ENCODE results near the gene ERAP2.

Gene ERAP2

GRCh38 chr5:96863114-96863513 lies 13.2 kb upstream of the ERAP2 start:
- H3K4me3 ChIP-seq (ENCODE audit: extremely low read depth, insufficient read depth, low read length, poor library complexity, severe bottlenecking) = no peak overlapping the region
- H3K36me3 ChIP-seq (ENCODE audit: control insufficient read depth, insufficient read depth, low read length) = no peaks in the 10 kb centered on the region
- 92 to 100% methylated on average over 2 of the region's 2 CpGs for WGBS, 2 experiments (ENCODE audit: insufficient coverage in 2 of 2)
- no peak overlapping the region for H3K27ac ChIP-seq (ENCODE audit: low read depth, low read length, severe bottlenecking)
- no peaks in the 10 kb centered on the region for H3K9me3 ChIP-seq (ENCODE audit: control insufficient read depth, low read length)
- H3K4me1 ChIP-seq (ENCODE audit: control insufficient read depth, insufficient read depth, low read length, poor library complexity, severe bottlenecking) = no peaks in the 10 kb centered on the region

GRCh38 chr5:96863949-96864584 lies 12.2 kb upstream of the ERAP2 start:
- no peak overlapping the region for H3K4me3 ChIP-seq (ENCODE audit: extremely low read depth, insufficient read depth, low read length, poor library complexity, severe bottlenecking)
- 100% methylated on average over 2 of the region's 3 CpGs for WGBS, 2 experiments (ENCODE audit: insufficient coverage in 2 of 2)
- H3K36me3 ChIP-seq (ENCODE audit: control insufficient read depth, insufficient read depth, low read length) = no peaks in the 10 kb centered on the region
- no peaks in the 10 kb centered on the region for H3K4me1 ChIP-seq (ENCODE audit: control insufficient read depth, insufficient read depth, low read length, poor library complexity, severe bottlenecking)
- no peaks in the 10 kb centered on the region for H3K9me3 ChIP-seq (ENCODE audit: control insufficient read depth, low read length)
- H3K27ac ChIP-seq (ENCODE audit: low read depth, low read length, severe bottlenecking) = no peak overlapping the region

- Histone ChIP-seq H3K4me3 (ENCODE audit: extremely low read depth, insufficient read depth, low read length, poor library complexity, severe bottlenecking) (no peak overlapping the region), H3K9me3 (ENCODE audit: control insufficient read depth, low read length) (no peaks in the 10 kb centered on the region), H3K36me3 (ENCODE audit: control insufficient read depth, insufficient read depth, low read length) (no peaks in the 10 kb centered on the region), H3K27ac (ENCODE audit: low read depth, low read length, severe bottlenecking) (no peak overlapping the region), H3K4me1 (ENCODE audit: control insufficient read depth, insufficient read depth, low read length, poor library complexity, severe bottlenecking) (peaks cover 8% of the 10 kb centered on the region)
- WGBS, 2 experiments (ENCODE audit: insufficient coverage in 2 of 2) = no CpG with 5 or more reads among the region's 1 CpG
Measured at GRCh38 chr5:96864922-96865530, 11.3 kb upstream of the ERAP2 start.

GRCh38 chr5:96868603-96869371 lies 7.5 kb upstream of the ERAP2 start:
- peaks cover 15% of the 10 kb centered on the region for H3K4me1 ChIP-seq (ENCODE audit: control insufficient read depth, insufficient read depth, low read length, poor library complexity, severe bottlenecking)
- 71 to 79% methylated on average over 3 to 4 of the region's 6 CpGs for WGBS, 2 experiments (ENCODE audit: insufficient coverage in 2 of 2)
- H3K36me3 ChIP-seq (ENCODE audit: control insufficient read depth, insufficient read depth, low read length) = no peaks in the 10 kb centered on the region
- H3K4me3 ChIP-seq (ENCODE audit: extremely low read depth, insufficient read depth, low read length, poor library complexity, severe bottlenecking) = no peak overlapping the region
- no peaks in the 10 kb centered on the region for H3K9me3 ChIP-seq (ENCODE audit: control insufficient read depth, low read length)
- no peak overlapping the region for H3K27ac ChIP-seq (ENCODE audit: low read depth, low read length, severe bottlenecking)

GRCh38 chr5:96869372-96869641 lies 7.0 kb upstream of the ERAP2 start:
- Histone ChIP-seq H3K36me3 (ENCODE audit: control insufficient read depth, insufficient read depth, low read length) (no peaks in the 10 kb centered on the region), H3K4me1 (ENCODE audit: control insufficient read depth, insufficient read depth, low read length, poor library complexity, severe bottlenecking) (peaks cover 15% of the 10 kb centered on the region), H3K27ac (ENCODE audit: low read depth, low read length, severe bottlenecking) (no peak overlapping the region), H3K4me3 (ENCODE audit: extremely low read depth, insufficient read depth, low read length, poor library complexity, severe bottlenecking) (no peak overlapping the region), H3K9me3 (ENCODE audit: control insufficient read depth, low read length) (no peaks in the 10 kb centered on the region)

GRCh38 chr5:96870094-96871026 lies 5.9 kb upstream of the ERAP2 start:
- WGBS, 2 experiments (ENCODE audit: insufficient coverage in 2 of 2) = 48 to 60% methylated on average over 2 to 4 of the region's 4 CpGs
- no peak overlapping the region for H3K27ac ChIP-seq (ENCODE audit: low read depth, low read length, severe bottlenecking)

GRCh38 chr5:96871027-96871399 lies 5.3 kb upstream of the ERAP2 start:
- H3K4me1 ChIP-seq (ENCODE audit: control insufficient read depth, insufficient read depth, low read length, poor library complexity, severe bottlenecking) = peaks cover 22% of the 10 kb centered on the region
- H3K4me3 ChIP-seq (ENCODE audit: extremely low read depth, insufficient read depth, low read length, poor library complexity, severe bottlenecking) = no peak overlapping the region
- no peaks in the 10 kb centered on the region for H3K9me3 ChIP-seq (ENCODE audit: control insufficient read depth, low read length)
- H3K27ac ChIP-seq (ENCODE audit: low read depth, low read length, severe bottlenecking) = no peak overlapping the region
- H3K36me3 ChIP-seq (ENCODE audit: control insufficient read depth, insufficient read depth, low read length) = no peaks in the 10 kb centered on the region
- 28 to 32% methylated on average over 2 of the region's 2 CpGs for WGBS, 2 experiments (ENCODE audit: insufficient coverage in 2 of 2)

More at GRCh38 chr5:96870094-96871026, 5.9 kb upstream of the ERAP2 start:
- Histone ChIP-seq H3K4me3 (ENCODE audit: extremely low read depth, insufficient read depth, low read length, poor library complexity, severe bottlenecking) (no peak overlapping the region), H3K36me3 (ENCODE audit: control insufficient read depth, insufficient read depth, low read length) (no peaks in the 10 kb centered on the region), H3K4me1 (ENCODE audit: control insufficient read depth, insufficient read depth, low read length, poor library complexity, severe bottlenecking) (peaks cover 15% of the 10 kb centered on the region), H3K9me3 (ENCODE audit: control insufficient read depth, low read length) (no peaks in the 10 kb centered on the region)

GRCh38 chr5:96871686-96872085 lies 4.6 kb upstream of the ERAP2 start:
- Histone ChIP-seq H3K36me3 (ENCODE audit: control insufficient read depth, insufficient read depth, low read length) (no peaks in the 10 kb centered on the region), H3K4me1 (ENCODE audit: control insufficient read depth, insufficient read depth, low read length, poor library complexity, severe bottlenecking) (peaks cover 23% of the 10 kb centered on the region), H3K27ac (ENCODE audit: low read depth, low read length, severe bottlenecking) (no peak overlapping the region), H3K9me3 (ENCODE audit: control insufficient read depth, low read length) (no peaks in the 10 kb centered on the region), H3K4me3 (ENCODE audit: extremely low read depth, insufficient read depth, low read length, poor library complexity, severe bottlenecking) (no peak overlapping the region)
- no CpG with 5 or more reads among the region's 1 CpG for WGBS, 2 experiments (ENCODE audit: insufficient coverage in 2 of 2)

- no peak overlapping the region for H3K4me3 ChIP-seq (ENCODE audit: extremely low read depth, insufficient read depth, low read length, poor library complexity, severe bottlenecking)
- H3K9me3 ChIP-seq (ENCODE audit: control insufficient read depth, low read length) = no peaks in the 10 kb centered on the region
- H3K4me1 ChIP-seq (ENCODE audit: control insufficient read depth, insufficient read depth, low read length, poor library complexity, severe bottlenecking) = peaks cover 23% of the 10 kb centered on the region
- H3K36me3 ChIP-seq (ENCODE audit: control insufficient read depth, insufficient read depth, low read length) = no peaks in the 10 kb centered on the region
- H3K27ac ChIP-seq (ENCODE audit: low read depth, low read length, severe bottlenecking) = no peak overlapping the region
Measured at GRCh38 chr5:96873449-96873848, 2.9 kb upstream of the ERAP2 start.

GRCh38 chr5:96874631-96875030 lies 1.7 kb upstream of the ERAP2 start:
- Histone ChIP-seq H3K4me1 (ENCODE audit: control insufficient read depth, insufficient read depth, low read length, poor library complexity, severe bottlenecking) (peaks cover 19% of the 10 kb centered on the region), H3K9me3 (ENCODE audit: control insufficient read depth, low read length) (no peaks in the 10 kb centered on the region), H3K27ac (ENCODE audit: low read depth, low read length, severe bottlenecking) (no peak overlapping the region), H3K4me3 (ENCODE audit: extremely low read depth, insufficient read depth, low read length, poor library complexity, severe bottlenecking) (no peak overlapping the region), H3K36me3 (ENCODE audit: control insufficient read depth, insufficient read depth, low read length) (no peaks in the 10 kb centered on the region)
- no CpG with 5 or more reads among the region's 2 CpGs for WGBS, 2 experiments (ENCODE audit: insufficient coverage in 2 of 2)

Data from mesodermal cell (in vitro differentiated cells).